Measurements from ENCODE around the gene ANO8. TPM values are rescaled to one million over a fixed set of nuclear protein-coding genes. Genes with fewer than 3 reads are reported as not detected.

ANO8 gene
- total RNA-seq, 1 donor from 2014 or later, result 43.3 TPM

DNA sequence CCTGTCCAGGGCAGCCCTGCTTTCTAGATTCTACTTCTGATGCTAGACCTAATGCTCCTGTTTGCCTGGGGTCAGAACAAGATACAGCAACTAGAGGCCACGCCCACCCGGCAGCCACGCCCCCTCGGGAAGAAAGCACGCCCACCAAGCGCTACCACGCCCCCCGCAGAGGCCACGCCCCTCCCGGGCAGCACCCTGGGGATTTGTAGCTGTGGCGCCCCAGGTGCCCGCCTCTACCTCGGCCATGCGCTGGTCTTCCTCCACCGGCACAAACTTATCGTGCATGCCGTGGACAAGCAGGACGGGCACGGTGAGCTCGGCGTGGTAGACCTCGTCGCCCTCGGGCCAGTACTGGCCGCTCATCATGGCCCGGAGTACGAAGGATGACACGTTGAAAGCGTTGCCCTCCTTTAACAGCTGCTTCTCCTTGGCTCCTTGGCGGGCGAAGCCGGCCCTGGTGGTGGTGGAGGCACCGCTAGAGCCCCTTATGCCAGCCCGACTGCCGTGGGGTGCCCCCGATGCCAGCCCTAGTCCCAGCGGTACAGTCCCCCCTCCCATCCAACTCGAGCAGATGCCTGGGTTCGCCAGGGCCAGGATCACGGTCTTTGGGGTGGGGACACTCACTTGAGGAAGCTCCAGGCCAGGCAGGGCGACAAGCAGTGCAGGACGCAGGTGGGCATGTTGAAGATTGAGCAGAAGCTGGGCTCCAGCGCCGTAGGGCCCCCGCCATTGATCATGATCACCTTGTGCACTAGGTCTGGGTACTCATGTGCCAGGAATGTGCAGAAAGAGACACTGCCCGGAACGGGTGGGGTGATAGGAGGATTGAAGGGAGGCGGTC is 40.4 kb downstream of the ANO8 start:
- Mint-ChIP-seq H3K27me3 (ENCODE audit: low read depth) (peaks cover 6% of the 10 kb centered on the region), H3K36me3 (ENCODE audit: low read depth) (peaks cover 11% of the 10 kb centered on the region), H3K9me3 (no peaks in the 10 kb centered on the region), H3K4me3 (peak overlapping the region; percentile 47), H3K4me1 (peaks cover 12% of the 10 kb centered on the region), H3K27ac (ENCODE audit: unreplicated experiment) (no peak overlapping the region)
- peak; percentile 37 for DNase-seq (ENCODE audit: low read depth, low spot score)
- TF ChIP-seq, protein P1, sequence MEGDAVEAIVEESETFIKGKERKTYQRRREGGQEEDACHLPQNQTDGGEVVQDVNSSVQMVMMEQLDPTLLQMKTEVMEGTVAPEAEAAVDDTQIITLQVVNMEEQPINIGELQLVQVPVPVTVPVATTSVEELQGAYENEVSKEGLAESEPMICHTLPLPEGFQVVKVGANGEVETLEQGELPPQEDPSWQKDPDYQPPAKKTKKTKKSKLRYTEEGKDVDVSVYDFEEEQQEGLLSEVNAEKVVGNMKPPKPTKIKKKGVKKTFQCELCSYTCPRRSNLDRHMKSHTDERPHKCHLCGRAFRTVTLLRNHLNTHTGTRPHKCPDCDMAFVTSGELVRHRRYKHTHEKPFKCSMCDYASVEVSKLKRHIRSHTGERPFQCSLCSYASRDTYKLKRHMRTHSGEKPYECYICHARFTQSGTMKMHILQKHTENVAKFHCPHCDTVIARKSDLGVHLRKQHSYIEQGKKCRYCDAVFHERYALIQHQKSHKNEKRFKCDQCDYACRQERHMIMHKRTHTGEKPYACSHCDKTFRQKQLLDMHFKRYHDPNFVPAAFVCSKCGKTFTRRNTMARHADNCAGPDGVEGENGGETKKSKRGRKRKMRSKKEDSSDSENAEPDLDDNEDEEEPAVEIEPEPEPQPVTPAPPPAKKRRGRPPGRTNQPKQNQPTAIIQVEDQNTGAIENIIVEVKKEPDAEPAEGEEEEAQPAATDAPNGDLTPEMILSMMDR (conservative IDR thresholded peaks at IDR 0.05), result no peak

DNA sequence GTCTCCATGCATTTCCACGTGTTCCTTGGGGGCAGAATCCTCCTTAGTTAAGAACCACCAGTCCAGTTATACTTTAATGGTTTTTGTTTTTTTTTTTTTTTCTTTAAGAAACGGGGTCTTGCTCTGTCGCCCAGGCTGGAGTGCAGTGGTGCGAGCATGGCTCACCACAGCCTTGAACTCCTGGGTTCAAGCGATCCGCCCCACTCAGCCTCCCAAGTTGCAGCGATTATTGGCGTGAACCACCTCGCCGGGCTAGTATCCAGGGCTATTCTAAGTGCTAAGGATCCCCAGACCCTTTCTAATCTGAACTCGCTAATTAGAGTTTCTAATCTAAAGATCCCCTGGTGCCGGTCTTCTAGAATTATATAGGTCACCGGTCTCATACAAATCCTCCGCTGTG is 41.0 kb downstream of the ANO8 start:
- TF ChIP-seq, protein P1 (conservative IDR thresholded peaks at IDR 0.05), result no peak
- H3K4me3 Mint-ChIP-seq, result peak overlapping the region; percentile 47

DNA sequence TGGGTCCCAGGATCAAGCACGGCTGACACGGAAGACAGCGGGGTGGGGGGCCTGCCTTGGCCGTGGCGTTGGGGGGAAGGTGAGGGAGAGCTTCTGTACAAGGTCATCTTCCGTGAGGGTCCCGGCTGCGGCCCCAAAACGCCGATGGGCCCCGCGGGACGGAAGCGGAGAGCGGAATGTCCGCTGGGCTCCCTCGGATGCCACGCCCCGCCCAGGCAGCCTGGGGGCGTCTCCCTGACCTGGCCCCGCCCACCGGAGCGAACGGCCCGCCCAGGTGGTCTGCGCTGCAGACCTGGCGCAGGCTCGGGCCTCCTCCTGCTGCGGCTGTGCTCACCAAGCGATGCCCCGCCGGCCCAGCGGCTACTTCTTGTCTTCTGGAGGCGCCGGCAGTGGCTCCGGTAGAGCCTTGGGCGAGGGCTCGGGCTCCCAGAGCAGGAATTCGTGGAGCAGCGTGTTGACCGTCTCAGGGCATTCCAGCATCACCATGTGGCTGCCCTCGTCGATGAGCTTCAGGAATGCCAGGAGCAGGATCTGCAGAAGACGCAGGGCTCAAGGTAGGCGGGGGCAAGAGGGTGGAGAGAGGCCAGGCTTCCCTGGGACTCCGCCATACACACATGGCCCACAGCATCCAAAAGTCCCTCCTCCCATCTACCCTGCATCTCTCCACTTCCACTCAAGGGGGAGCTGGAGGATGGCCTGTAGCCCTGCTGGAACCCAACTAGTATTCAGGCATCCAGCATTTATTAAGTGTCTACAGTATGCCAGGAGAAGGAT is 42.2 kb downstream of the ANO8 start:
- H3K27ac Mint-ChIP-seq (ENCODE audit: unreplicated experiment), result peak overlapping the region; percentile 27
- peak overlapping the region; percentile 90 for H3K4me3 Mint-ChIP-seq
- H3K9me3 Mint-ChIP-seq, result no peaks in the 10 kb centered on the region

More for the DNA sequence above, 41.0 kb downstream of the ANO8 start:
- no peak overlapping the region for H3K27ac Mint-ChIP-seq (ENCODE audit: unreplicated experiment)
- H3K9me3 Mint-ChIP-seq, result no peaks in the 10 kb centered on the region
- peaks cover 8% of the 10 kb centered on the region for H3K36me3 Mint-ChIP-seq (ENCODE audit: low read depth)
- peaks cover 6% of the 10 kb centered on the region for H3K27me3 Mint-ChIP-seq (ENCODE audit: low read depth)
- peaks cover 12% of the 10 kb centered on the region for H3K4me1 Mint-ChIP-seq
- DNase-seq (ENCODE audit: low read depth, low spot score), result no peak

DNA sequence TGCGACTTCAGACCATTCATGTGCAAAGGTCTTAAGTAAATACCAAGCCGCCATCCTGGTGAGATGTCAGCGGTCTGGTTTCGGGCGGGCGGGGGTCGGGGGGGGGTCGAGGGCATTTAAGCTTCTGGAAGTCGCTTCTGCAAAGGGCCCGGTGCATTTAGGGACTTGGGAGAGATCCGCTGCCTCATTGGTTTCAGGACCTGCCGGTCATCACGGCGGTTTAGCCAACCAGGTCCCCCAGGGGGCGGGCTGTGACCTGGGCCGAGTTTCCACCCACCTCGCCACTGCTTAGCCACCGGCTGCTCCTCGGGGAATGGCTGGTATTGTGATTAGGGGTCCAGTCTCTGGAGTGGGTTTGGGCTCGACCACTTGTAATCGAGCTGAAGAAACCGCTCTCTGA is 45.2 kb downstream of the ANO8 start:
- peaks cover 12% of the 10 kb centered on the region for H3K4me1 Mint-ChIP-seq
- peaks cover 6% of the 10 kb centered on the region for H3K27me3 Mint-ChIP-seq (ENCODE audit: low read depth)
- peak overlapping the region; percentile 72 for H3K4me3 Mint-ChIP-seq
- H3K27ac Mint-ChIP-seq (ENCODE audit: unreplicated experiment), result no peak overlapping the region
- H3K36me3 Mint-ChIP-seq (ENCODE audit: low read depth), result no peaks in the 10 kb centered on the region
- no peaks in the 10 kb centered on the region for H3K9me3 Mint-ChIP-seq
- peak; percentile 78 for DNase-seq (ENCODE audit: low read depth, low spot score)
- TF ChIP-seq, protein P1 (conservative IDR thresholded peaks at IDR 0.05), result no peak

More for the DNA sequence above, 42.2 kb downstream of the ANO8 start:
- Mint-ChIP-seq H3K27me3 (ENCODE audit: low read depth) (peaks cover 6% of the 10 kb centered on the region), H3K4me1 (peaks cover 12% of the 10 kb centered on the region), H3K36me3 (ENCODE audit: low read depth) (peaks cover 4% of the 10 kb centered on the region)
- DNase-seq (ENCODE audit: low read depth, low spot score), result peak; percentile 76
- TF ChIP-seq, protein P1 (conservative IDR thresholded peaks at IDR 0.05), result peak; percentile 71

DNA sequence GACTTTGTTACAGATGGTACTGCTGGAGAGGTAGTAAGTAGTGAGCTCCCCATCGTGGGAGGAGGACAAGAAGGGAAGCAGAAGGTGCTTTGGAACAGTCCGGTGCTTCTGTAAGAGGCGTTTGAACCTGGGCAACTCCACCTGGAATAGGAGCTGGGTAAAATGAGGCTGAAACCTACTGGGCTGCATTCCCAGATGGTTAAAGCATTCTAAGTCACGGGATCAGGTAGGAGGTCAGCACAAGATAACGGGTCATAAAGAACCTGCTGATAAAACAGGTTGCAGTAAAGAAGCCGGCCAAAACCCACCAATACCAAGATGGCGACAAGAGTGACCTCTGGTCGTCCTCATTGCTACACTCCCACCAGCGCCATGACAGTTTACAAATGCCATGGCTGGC is 47.9 kb downstream of the ANO8 start:
- Mint-ChIP-seq H3K4me1 (peaks cover 10% of the 10 kb centered on the region), H3K27ac (ENCODE audit: unreplicated experiment) (no peak overlapping the region), H3K4me3 (no peak overlapping the region), H3K9me3 (no peaks in the 10 kb centered on the region), H3K36me3 (ENCODE audit: low read depth) (no peaks in the 10 kb centered on the region), H3K27me3 (ENCODE audit: low read depth) (peaks cover 13% of the 10 kb centered on the region)
- TF ChIP-seq, protein P1 (conservative IDR thresholded peaks at IDR 0.05), result no peak
- DNase-seq (ENCODE audit: low read depth, low spot score), result no peak
